Gastrocnemius medialis (tissue), 4 donors: ENCODE results near the gene NTN1.

Source experiments
- CTCF ChIP-seq, 5 experiments: fragments of 450-650 bp in 3 of 5; fragments of 200-600 bp in 2 of 5; sonication (generic) in 2 of 5; IDR thresholded peaks in 4 of 5; conservative IDR thresholded peaks in 1 of 5; 1 replicate in 4 of 5; 2 replicates in 1 of 5; pipeline ENCODE4 v1.5.1; 2016 to 2019; ENCODE audit warnings: antibody characterized with exemption in 5 of 5, mild to moderate bottlenecking in 3 of 5, moderate library complexity in 3 of 5
- POLR2A ChIP-seq, 2 donors: fragments of 450-650 bp; IDR thresholded peaks; one replicate each; pipeline ENCODE4 v1.6.1; 2017; ENCODE audit warnings: antibody characterized with exemption in 2 of 2, mild to moderate bottlenecking in 2 of 2, moderate library complexity in 2 of 2

GRCh38 chr17:9146064-9146463 lies 124.8 kb downstream of the NTN1 start:
- TF ChIP-seq CTCF (IDR thresholded peaks at IDR 0.05 in 4 of 5, conservative IDR thresholded peaks at IDR 0.05 in 1 of 5) (no peak), POLR2A (IDR thresholded peaks at IDR 0.05) (no peak)
